Keratinocyte (primary cell): Measurements from ENCODE around the gene PLEKHG5. TPM values are rescaled to one million over a fixed set of nuclear protein-coding genes. Genes with fewer than 3 reads are reported as not detected.

ENCODE experiments used
- DNase-seq: peaks from one replicate; pipeline ENCODE4 v3.0.0-alpha.2; 2011; ENCODE audit warnings: low read depth, missing footprints, low spot score
- FAIRE-seq: peaks from 2 replicates; lab custom pipeline; 2011; peaks lifted over from hg19 to GRCh38; lab: Jason Lieb, UNC
- H2AFZ ChIP-seq: 2 replicates; pipeline ENCODE4 v1.6.0; 2012; ENCODE audit warnings: low read length, control low read depth, inconsistent platforms; ENCODE audit not compliant: control insufficient read depth
- H3K27ac ChIP-seq: 2 replicates; pipeline ENCODE4 v1.5.1; 2011; ENCODE audit warnings: low read length; ENCODE audit not compliant: control insufficient read depth, insufficient read depth
- H3K27me3 ChIP-seq: 3 replicates; pipeline ENCODE4 v1.6.0; 2011; ENCODE audit warnings: low read length; ENCODE audit not compliant: control insufficient read depth, insufficient read depth; ENCODE audit errors: extremely low read depth
- H3K36me3 ChIP-seq, 2 experiments: 2 replicates in 1 of 2; 3 replicates in 1 of 2; pipeline ENCODE4 v1.5.1; 2011; ENCODE audit warnings: low read length in 2 of 2, mild to moderate bottlenecking in 1 of 2; ENCODE audit not compliant: control insufficient read depth in 2 of 2, insufficient read depth in 2 of 2; ENCODE audit errors: extremely low read depth in 1 of 2
- H3K4me1 ChIP-seq: 3 replicates; pipeline ENCODE4 v1.5.1; 2011; ENCODE audit warnings: low read length; ENCODE audit not compliant: control insufficient read depth, insufficient read depth; ENCODE audit errors: extremely low read depth
- H3K4me2 ChIP-seq: 3 replicates; pipeline ENCODE4 v1.6.0; 2011; ENCODE audit warnings: low read depth, low read length; ENCODE audit not compliant: control insufficient read depth, insufficient read depth; ENCODE audit errors: extremely low read depth
- H3K4me3 ChIP-seq, 3 experiments: fragments of 200-600 bp in 1 of 3; sonication (generic) in 1 of 3; 2 replicates in 2 of 3; 3 replicates in 1 of 3; pipeline ENCODE4 v1.5.1; 2011 to 2016; ENCODE audit warnings: low read length in 3 of 3, mild to moderate bottlenecking in 3 of 3, control low read depth in 2 of 3, inconsistent platforms in 1 of 3, low read depth in 1 of 3, mixed read lengths in 1 of 3, mixed run types in 1 of 3, moderate library complexity in 1 of 3; ENCODE audit not compliant: control insufficient read depth in 2 of 3, insufficient read depth in 2 of 3; ENCODE audit errors: extremely low read depth in 1 of 3
- H3K79me2 ChIP-seq: 2 replicates; pipeline ENCODE4 v1.6.0; 2012; ENCODE audit warnings: low read length; ENCODE audit not compliant: control insufficient read depth, insufficient read depth
- H3K9ac ChIP-seq: 3 replicates; pipeline ENCODE4 v1.6.0; 2011; ENCODE audit warnings: low read length; ENCODE audit not compliant: control insufficient read depth, insufficient read depth; ENCODE audit errors: extremely low read depth
- H3K9me1 ChIP-seq: 3 replicates; pipeline ENCODE4 v1.6.0; 2011; ENCODE audit warnings: low read length; ENCODE audit not compliant: control insufficient read depth, insufficient read depth; ENCODE audit errors: extremely low read depth
- H3K9me3 ChIP-seq: 2 replicates; pipeline ENCODE4 v1.5.1; 2012; ENCODE audit warnings: low read depth, low read length; ENCODE audit not compliant: control insufficient read depth
- H4K20me1 ChIP-seq: 3 replicates; pipeline ENCODE4 v1.6.0; 2011; ENCODE audit warnings: low read length; ENCODE audit not compliant: control insufficient read depth, insufficient read depth; ENCODE audit errors: extremely low read depth
- EZH2 ChIP-seq: IDR thresholded peaks from one replicate; pipeline ENCODE4 v1.6.1; 2012; ENCODE audit warnings: inconsistent platforms, mild to moderate bottlenecking, low read length, moderate library complexity
- dilution Hi-C: fragments of 300-500 bp; cut with MboI; formaldehyde crosslinking; loops from one replicate; pipeline ENCODE4 v1.7.0; 2020; ENCODE audit warnings: low sequenced_read_pairs; ENCODE audit not compliant: extremely low pct_ligation_motif_present
- polyA plus RNA-seq, 5 experiments: library from polyadenylated mRNA; depleted of rRNA in 3 of 5; stranded (reverse) in 3 of 5; stranded (forward) in 1 of 5; unstranded in 1 of 5; fragments of >200 nt; gene quantifications; 1 replicate in 1 of 5; 2 replicates in 3 of 5; 3 replicates in 1 of 5; pipeline versions ENCODE4 v1.2.1 to v1.2.3, GENCODE V29; 2011 to 2012; ENCODE audit warnings: missing spikeins in 2 of 5, low read depth in 1 of 5, low replicate concordance in 1 of 5
- TF ChIP-seq, protein P1 (sequence below), 3 experiments: IDR thresholded peaks in 1 of 3; conservative IDR thresholded peaks in 1 of 3; optimal IDR thresholded peaks in 1 of 3; 2 replicates in 2 of 3; 3 replicates in 1 of 3; pipeline versions ENCODE3 to v1.5.1; 2011; ENCODE audit warnings: low read length in 3 of 3, mild to moderate bottlenecking in 3 of 3, moderate library complexity in 2 of 3, control low read depth in 1 of 3, inconsistent platforms in 1 of 3; ENCODE audit not compliant: insufficient read depth in 2 of 3; ENCODE audit errors: extremely low read depth in 1 of 3

Gene PLEKHG5
- polyA plus RNA-seq, 1 donor (not counting 4 experiments of a cell fraction or from before 2014, with no cell fraction given) = 11.8 TPM

GRCh38 chr1:6424619-6425593, 66.6 kb downstream of the PLEKHG5 start, which contains the start of gene ESPN:
Gene ESPN (plus strand): TSS chr1:6424776. CDS start chr1:6424956, 180 bp downstream.
- dilution Hi-C loops = no loop called here
- Histone ChIP-seq H3K4me3 (peak within 1 kb of the TSS in 2 of 3 experiments; percentile 13 to 46), H3K9me3 (no peaks in the 10 kb centered on the region), H3K36me3 (no peaks in the 10 kb centered on the region), H3K4me1 (peaks cover 60% of the 10 kb centered on the region), H3K9ac (peak within 1 kb of the TSS; percentile 58), H3K27ac (no peak within 1 kb of the TSS), H3K4me2 (peak within 1 kb of the TSS; percentile 73), H4K20me1 (no peaks in the 10 kb centered on the region), H3K9me1 (no peaks in the 10 kb centered on the region), H3K79me2 (no peaks in the 10 kb centered on the region), H3K27me3 (peaks cover 19% of the 10 kb centered on the region), H2AFZ (peak within 1 kb of the TSS; percentile 60)
- no peak for TF ChIP-seq EZH2
- TF ChIP-seq, protein P1, sequence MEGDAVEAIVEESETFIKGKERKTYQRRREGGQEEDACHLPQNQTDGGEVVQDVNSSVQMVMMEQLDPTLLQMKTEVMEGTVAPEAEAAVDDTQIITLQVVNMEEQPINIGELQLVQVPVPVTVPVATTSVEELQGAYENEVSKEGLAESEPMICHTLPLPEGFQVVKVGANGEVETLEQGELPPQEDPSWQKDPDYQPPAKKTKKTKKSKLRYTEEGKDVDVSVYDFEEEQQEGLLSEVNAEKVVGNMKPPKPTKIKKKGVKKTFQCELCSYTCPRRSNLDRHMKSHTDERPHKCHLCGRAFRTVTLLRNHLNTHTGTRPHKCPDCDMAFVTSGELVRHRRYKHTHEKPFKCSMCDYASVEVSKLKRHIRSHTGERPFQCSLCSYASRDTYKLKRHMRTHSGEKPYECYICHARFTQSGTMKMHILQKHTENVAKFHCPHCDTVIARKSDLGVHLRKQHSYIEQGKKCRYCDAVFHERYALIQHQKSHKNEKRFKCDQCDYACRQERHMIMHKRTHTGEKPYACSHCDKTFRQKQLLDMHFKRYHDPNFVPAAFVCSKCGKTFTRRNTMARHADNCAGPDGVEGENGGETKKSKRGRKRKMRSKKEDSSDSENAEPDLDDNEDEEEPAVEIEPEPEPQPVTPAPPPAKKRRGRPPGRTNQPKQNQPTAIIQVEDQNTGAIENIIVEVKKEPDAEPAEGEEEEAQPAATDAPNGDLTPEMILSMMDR (optimal IDR thresholded peaks at IDR 0.05 in 1 of 3, IDR thresholded peaks at IDR 0.05 in 1 of 3, conservative IDR thresholded peaks at IDR 0.05 in 1 of 3; ENCODE audit: extremely low read depth in 1 of 3, insufficient read depth in 2 of 3, low read length in 3 of 3) = no peak
- DNase-seq = no peak
- no peak for FAIRE-seq

- no peaks in the 10 kb centered on the region for H4K20me1 ChIP-seq
- dilution Hi-C loops = no loop called here
- peak overlapping the region in 1 of 3 experiments; percentile 46 for H3K4me3 ChIP-seq
- FAIRE-seq (no peak), DNase-seq (no peak)
- H3K36me3 ChIP-seq = no peaks in the 10 kb centered on the region
- peak overlapping the region; percentile 58 for H3K9ac ChIP-seq
- peaks cover 2% of the 10 kb centered on the region for H3K79me2 ChIP-seq
- TF ChIP-seq, protein P1 (optimal IDR thresholded peaks at IDR 0.05 in 1 of 3, IDR thresholded peaks at IDR 0.05 in 1 of 3, conservative IDR thresholded peaks at IDR 0.05 in 1 of 3; ENCODE audit: extremely low read depth in 1 of 3, insufficient read depth in 2 of 3, low read length in 3 of 3) = peak in 2 of 3 experiments; percentile 11 to 12
- peak; percentile 30 for TF ChIP-seq EZH2
- peaks cover 60% of the 10 kb centered on the region for H3K4me1 ChIP-seq
- peak overlapping the region; percentile 60 for H2AFZ ChIP-seq
- H3K27ac ChIP-seq = no peak overlapping the region
- H3K9me3 ChIP-seq = no peaks in the 10 kb centered on the region
- no peaks in the 10 kb centered on the region for H3K9me1 ChIP-seq
- peak overlapping the region; percentile 73 for H3K4me2 ChIP-seq
- peaks cover 18% of the 10 kb centered on the region for H3K27me3 ChIP-seq
Measured at GRCh38 chr1:6424000-6424565, 67.4 kb downstream of the PLEKHG5 start.
